Gastroesophageal sphincter (tissue), 3 donors: ENCODE measurements around the gene AKTIP.

ENCODE experiments used
- CTCF ChIP-seq, 4 experiments: fragments of 200-600 bp in 2 of 4; fragments of 450-650 bp in 2 of 4; sonication (generic) in 1 of 4; IDR thresholded peaks; one replicate each; pipeline ENCODE4 v1.5.1; 2017 to 2019; ENCODE audit warnings: antibody characterized with exemption in 4 of 4, mild to moderate bottlenecking in 2 of 4, moderate library complexity in 2 of 4
- POLR2A ChIP-seq, 2 donors: fragments of 450-650 bp; IDR thresholded peaks; one replicate each; pipeline ENCODE4 v1.6.1; 2017; ENCODE audit warnings: antibody characterized with exemption in 2 of 2, mild to moderate bottlenecking in 2 of 2, moderate library complexity in 1 of 2

- TF ChIP-seq POLR2A (IDR thresholded peaks at IDR 0.05) (no peak), CTCF (IDR thresholded peaks at IDR 0.05) (no peak)
Observed at GRCh38 chr16:53486230-53486629, 16.8 kb downstream of the AKTIP start.
